NB4 (cell line): ENCODE measurements around the gene FSTL4.

ENCODE experiments used
- CTCF ChIP-seq: IDR thresholded peaks from one replicate; pipeline ENCODE4 v1.5.1; 2012; ENCODE audit warnings: low read depth, low read length
- MAX ChIP-seq: IDR thresholded peaks from 2 replicates; pipeline ENCODE4 v1.6.1; 2011; ENCODE audit warnings: low read depth, low read length
- MYC ChIP-seq: IDR thresholded peaks from 2 replicates; pipeline ENCODE4 v1.6.1; 2011; ENCODE audit warnings: low read depth, low read length
- POLR2A ChIP-seq: IDR thresholded peaks from 2 replicates; pipeline ENCODE4 v1.6.1; 2011; ENCODE audit warnings: mild to moderate bottlenecking; ENCODE audit not compliant: insufficient read length; ENCODE audit errors: extremely low read depth

GRCh38 chr5:133658327-133658726 lies 46.0 kb upstream of the FSTL4 start:
- TF ChIP-seq POLR2A (no peak), CTCF (no peak), MYC (no peak), MAX (no peak)
